ENCODE data around the gene ELAVL2.

Gene ELAVL2

DNA sequence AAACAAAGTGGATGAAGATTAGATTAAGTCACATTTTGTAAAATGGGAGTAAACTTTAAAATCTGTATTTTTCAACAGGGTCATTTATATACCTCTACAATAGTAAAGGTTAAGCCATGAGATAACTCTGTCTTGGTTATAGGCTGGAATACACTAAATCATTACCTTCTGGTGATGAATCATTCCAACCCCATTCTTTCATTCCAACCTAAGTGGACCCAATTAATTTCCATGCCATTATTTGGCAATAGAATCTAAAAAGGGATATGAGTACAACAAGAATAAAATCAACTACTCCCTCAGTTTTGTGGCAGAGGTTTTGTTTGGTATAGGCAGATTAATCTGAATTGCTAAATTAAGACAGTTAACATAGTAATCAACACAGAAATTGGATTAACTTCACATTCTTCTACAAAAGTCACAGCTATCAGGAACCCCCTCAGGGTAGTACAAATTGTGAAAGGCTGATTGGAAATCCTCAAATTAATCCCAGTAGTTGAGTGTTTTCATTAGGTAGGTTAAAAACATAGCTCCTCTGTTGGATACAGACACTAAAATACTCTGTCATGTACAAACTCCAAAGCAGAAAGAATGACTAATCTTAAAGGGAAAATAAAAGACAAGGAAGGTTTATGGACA is 54.2 kb downstream of the ELAVL2 start:
- H3K27me3 ChIP-seq (ENCODE audit: control insufficient read depth in 5 of 5, insufficient read depth in 4 of 5, low read length in 5 of 5) = no peaks in the 10 kb centered on the region
- H3K4me1 ChIP-seq (ENCODE audit: control insufficient read depth in 5 of 5, insufficient read depth in 5 of 5, low read length in 5 of 5) = no peaks in the 10 kb centered on the region
- H3K36me3 ChIP-seq (ENCODE audit: control insufficient read depth in 5 of 5, insufficient read depth in 5 of 5, low read length in 5 of 5) = no peaks in the 10 kb centered on the region
- H3K9me3 ChIP-seq (ENCODE audit: control insufficient read depth in 5 of 5, low read length in 5 of 5) = peaks cover 0 to 6% (median 0%) of the 10 kb centered on the region in 5 donors
- no peak overlapping the region for H3K27ac ChIP-seq (ENCODE audit: low read depth, low read length)
- no peak overlapping the region for H3K9ac ChIP-seq (ENCODE audit: low read length in 5 of 5)
- no peak overlapping the region for H3K4me3 ChIP-seq (ENCODE audit: low read depth in 1 of 5, low read length in 5 of 5)

- Histone ChIP-seq H3K27me3 (ENCODE audit: control insufficient read depth in 5 of 5, insufficient read depth in 4 of 5, low read length in 5 of 5) (no peaks in the 10 kb centered on the region), H3K9ac (ENCODE audit: low read length in 5 of 5) (no peak overlapping the region), H3K9me3 (ENCODE audit: control insufficient read depth in 5 of 5, low read length in 5 of 5) (peaks cover 0 to 6% (median 0%) of the 10 kb centered on the region in 5 donors), H3K4me3 (ENCODE audit: low read depth in 1 of 5, low read length in 5 of 5) (no peak overlapping the region), H3K36me3 (ENCODE audit: control insufficient read depth in 5 of 5, insufficient read depth in 5 of 5, low read length in 5 of 5) (no peaks in the 10 kb centered on the region), H3K4me1 (ENCODE audit: control insufficient read depth in 5 of 5, insufficient read depth in 5 of 5, low read length in 5 of 5) (no peaks in the 10 kb centered on the region), H3K27ac (ENCODE audit: low read depth, low read length) (no peak overlapping the region)
Observed at GRCh38 chr9:23769307-23769935, 56.6 kb downstream of the ELAVL2 start.

DNA sequence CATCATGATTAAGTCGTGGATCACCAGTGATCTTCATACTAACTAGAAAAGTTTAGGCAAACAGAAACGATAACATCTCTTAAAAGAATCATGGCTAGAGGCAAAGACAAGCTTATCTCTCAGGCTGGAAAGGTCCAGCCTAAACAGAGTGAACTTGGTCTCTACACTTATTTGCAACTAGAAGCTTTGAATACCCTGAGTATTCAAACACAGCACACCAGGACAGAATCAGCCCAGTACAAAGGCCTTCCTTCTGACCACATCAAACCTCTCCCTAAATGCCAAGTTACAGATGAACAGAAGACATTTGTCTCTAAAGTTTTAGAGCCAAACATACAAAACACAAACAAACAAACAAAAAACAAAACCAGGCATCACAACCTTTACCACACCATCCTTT is 57.2 kb downstream of the ELAVL2 start:
- H3K4me3 ChIP-seq (ENCODE audit: low read depth in 1 of 5, low read length in 5 of 5) = no peak overlapping the region
- H3K27ac ChIP-seq (ENCODE audit: low read depth, low read length) = no peak overlapping the region
- no peaks in the 10 kb centered on the region for H3K27me3 ChIP-seq (ENCODE audit: control insufficient read depth in 5 of 5, insufficient read depth in 4 of 5, low read length in 5 of 5)
- H3K9me3 ChIP-seq (ENCODE audit: control insufficient read depth in 5 of 5, low read length in 5 of 5) = peaks cover 0 to 6% (median 0%) of the 10 kb centered on the region in 5 donors
- no peaks in the 10 kb centered on the region for H3K4me1 ChIP-seq (ENCODE audit: control insufficient read depth in 5 of 5, insufficient read depth in 5 of 5, low read length in 5 of 5)
- H3K9ac ChIP-seq (ENCODE audit: low read length in 5 of 5) = no peak overlapping the region
- no peaks in the 10 kb centered on the region for H3K36me3 ChIP-seq (ENCODE audit: control insufficient read depth in 5 of 5, insufficient read depth in 5 of 5, low read length in 5 of 5)

GRCh38 chr9:23766613-23767012 is 59.4 kb downstream of the ELAVL2 start:
- no peaks in the 10 kb centered on the region for H3K27me3 ChIP-seq (ENCODE audit: control insufficient read depth in 5 of 5, insufficient read depth in 4 of 5, low read length in 5 of 5)
- no peaks in the 10 kb centered on the region for H3K4me1 ChIP-seq (ENCODE audit: control insufficient read depth in 5 of 5, insufficient read depth in 5 of 5, low read length in 5 of 5)
- no peak overlapping the region for H3K9ac ChIP-seq (ENCODE audit: low read length in 5 of 5)
- H3K36me3 ChIP-seq (ENCODE audit: control insufficient read depth in 5 of 5, insufficient read depth in 5 of 5, low read length in 5 of 5) = no peaks in the 10 kb centered on the region
- H3K4me3 ChIP-seq (ENCODE audit: low read depth in 1 of 5, low read length in 5 of 5) = no peak overlapping the region
- H3K27ac ChIP-seq (ENCODE audit: low read depth, low read length) = no peak overlapping the region
- H3K9me3 ChIP-seq (ENCODE audit: control insufficient read depth in 5 of 5, low read length in 5 of 5) = peaks cover 0 to 6% (median 0%) of the 10 kb centered on the region in 5 donors

DNA sequence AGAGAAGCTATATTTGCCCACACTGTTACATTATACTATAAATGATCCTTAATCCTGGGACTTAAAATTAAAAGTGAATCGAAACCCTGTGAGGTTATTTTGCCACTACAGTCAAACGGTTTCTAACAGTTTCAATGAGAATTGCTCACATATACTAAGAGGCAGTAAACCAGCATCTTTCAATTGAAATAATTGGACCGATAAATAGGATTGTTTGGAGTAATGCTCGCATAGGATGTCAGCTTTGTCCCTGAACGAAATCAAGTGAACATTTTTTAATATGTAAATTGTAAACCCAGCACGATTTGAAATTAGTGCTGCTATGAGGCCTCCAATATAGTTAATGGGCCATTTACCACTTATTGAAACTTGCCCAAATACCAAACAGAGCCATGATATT is 60.5 kb downstream of the ELAVL2 start:
- Histone ChIP-seq H3K36me3 (ENCODE audit: control insufficient read depth in 5 of 5, insufficient read depth in 5 of 5, low read length in 5 of 5) (no peaks in the 10 kb centered on the region), H3K4me3 (ENCODE audit: low read depth in 1 of 5, low read length in 5 of 5) (no peak overlapping the region), H3K9me3 (ENCODE audit: control insufficient read depth in 5 of 5, low read length in 5 of 5) (peaks cover 0 to 5% (median 0%) of the 10 kb centered on the region in 5 donors), H3K9ac (ENCODE audit: low read length in 5 of 5) (no peak overlapping the region), H3K27me3 (ENCODE audit: control insufficient read depth in 5 of 5, insufficient read depth in 4 of 5, low read length in 5 of 5) (no peaks in the 10 kb centered on the region), H3K27ac (ENCODE audit: low read depth, low read length) (no peak overlapping the region), H3K4me1 (ENCODE audit: control insufficient read depth in 5 of 5, insufficient read depth in 5 of 5, low read length in 5 of 5) (no peaks in the 10 kb centered on the region)

DNA sequence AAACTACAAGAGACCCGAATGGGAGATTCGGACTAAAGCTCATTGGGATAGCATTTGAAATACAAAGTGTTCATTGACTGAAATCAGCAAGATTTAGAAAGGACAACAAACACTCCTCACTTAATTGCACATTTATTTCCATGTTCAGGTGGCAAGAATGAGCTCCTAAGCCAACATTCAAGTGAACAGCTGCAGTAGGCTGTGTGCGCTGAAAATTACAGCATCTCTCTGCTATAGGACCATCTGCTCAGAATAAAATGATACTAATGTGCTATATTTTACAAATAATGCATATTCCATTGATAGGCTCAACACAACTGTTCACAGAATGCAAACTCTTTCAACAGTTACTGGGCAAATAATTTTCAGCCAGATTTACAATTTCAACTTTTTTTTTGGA is 61.8 kb downstream of the ELAVL2 start:
- H3K27me3 ChIP-seq (ENCODE audit: control insufficient read depth in 5 of 5, insufficient read depth in 4 of 5, low read length in 5 of 5) = no peaks in the 10 kb centered on the region
- no peak overlapping the region for H3K9ac ChIP-seq (ENCODE audit: low read length in 5 of 5)
- H3K36me3 ChIP-seq (ENCODE audit: control insufficient read depth in 5 of 5, insufficient read depth in 5 of 5, low read length in 5 of 5) = no peaks in the 10 kb centered on the region
- no peaks in the 10 kb centered on the region for H3K4me1 ChIP-seq (ENCODE audit: control insufficient read depth in 5 of 5, insufficient read depth in 5 of 5, low read length in 5 of 5)
- no peak overlapping the region for H3K4me3 ChIP-seq (ENCODE audit: low read depth in 1 of 5, low read length in 5 of 5)
- H3K27ac ChIP-seq (ENCODE audit: low read depth, low read length) = no peak overlapping the region
- H3K9me3 ChIP-seq (ENCODE audit: control insufficient read depth in 5 of 5, low read length in 5 of 5) = no peaks in the 10 kb centered on the region

DNA sequence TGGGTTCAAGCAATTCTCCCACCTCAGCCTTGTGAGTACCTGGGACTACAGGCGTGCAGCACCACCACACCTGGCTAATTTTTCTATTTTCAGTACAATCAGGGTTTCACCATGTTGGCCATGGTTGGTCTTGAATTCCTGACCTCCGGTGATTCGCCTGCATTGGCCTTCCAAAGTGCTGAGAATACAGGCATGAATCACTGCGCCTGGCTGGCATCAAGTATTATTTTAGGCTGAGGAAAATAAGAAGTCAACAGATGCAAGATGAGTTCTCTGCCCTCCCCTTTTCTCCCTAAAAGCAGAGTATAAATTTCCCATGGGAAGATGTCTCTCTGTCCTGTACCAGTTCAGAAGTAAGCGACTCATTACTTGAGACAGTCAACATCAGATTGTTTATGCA is 71.5 kb downstream of the ELAVL2 start:
- H3K36me3 ChIP-seq (ENCODE audit: control insufficient read depth in 5 of 5, insufficient read depth in 5 of 5, low read length in 5 of 5) = no peaks in the 10 kb centered on the region
- H3K4me3 ChIP-seq (ENCODE audit: low read depth in 1 of 5, low read length in 5 of 5) = no peak overlapping the region
- no peak overlapping the region for H3K27ac ChIP-seq (ENCODE audit: low read depth, low read length)
- H3K4me1 ChIP-seq (ENCODE audit: control insufficient read depth in 5 of 5, insufficient read depth in 5 of 5, low read length in 5 of 5) = no peaks in the 10 kb centered on the region
- no peak overlapping the region for H3K9ac ChIP-seq (ENCODE audit: low read length in 5 of 5)
- H3K9me3 ChIP-seq (ENCODE audit: control insufficient read depth in 5 of 5, low read length in 5 of 5) = no peaks in the 10 kb centered on the region
- no peaks in the 10 kb centered on the region for H3K27me3 ChIP-seq (ENCODE audit: control insufficient read depth in 5 of 5, insufficient read depth in 4 of 5, low read length in 5 of 5)

DNA sequence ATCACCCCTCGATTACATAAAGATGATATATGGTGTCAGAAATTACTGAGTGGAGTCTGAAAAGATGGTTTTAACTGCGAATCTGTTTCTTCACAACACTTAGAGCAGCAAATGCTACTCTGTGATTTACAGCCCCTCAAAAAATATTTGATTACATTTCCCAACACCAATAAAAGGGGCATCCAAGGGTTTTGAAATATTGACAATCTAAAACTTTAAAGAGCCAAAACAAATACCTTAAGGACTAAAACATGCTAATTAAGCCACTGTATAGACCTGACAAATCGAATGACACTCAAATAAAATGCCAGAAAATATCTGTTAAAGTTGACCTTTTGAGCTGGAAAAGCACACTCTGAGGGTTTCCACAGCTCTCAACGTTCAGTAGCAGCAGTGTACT is 73.2 kb downstream of the ELAVL2 start:
- Histone ChIP-seq H3K27ac (ENCODE audit: low read depth, low read length) (no peak overlapping the region), H3K36me3 (ENCODE audit: control insufficient read depth in 5 of 5, insufficient read depth in 5 of 5, low read length in 5 of 5) (no peaks in the 10 kb centered on the region), H3K9ac (ENCODE audit: low read length in 5 of 5) (no peak overlapping the region), H3K27me3 (ENCODE audit: control insufficient read depth in 5 of 5, insufficient read depth in 4 of 5, low read length in 5 of 5) (no peaks in the 10 kb centered on the region), H3K9me3 (ENCODE audit: control insufficient read depth in 5 of 5, low read length in 5 of 5) (no peaks in the 10 kb centered on the region), H3K4me3 (ENCODE audit: low read depth in 1 of 5, low read length in 5 of 5) (no peak overlapping the region), H3K4me1 (ENCODE audit: control insufficient read depth in 5 of 5, insufficient read depth in 5 of 5, low read length in 5 of 5) (no peaks in the 10 kb centered on the region)

GRCh38 chr9:23751633-23752032 is 74.4 kb downstream of the ELAVL2 start:
- Histone ChIP-seq H3K4me3 (ENCODE audit: low read depth in 1 of 5, low read length in 5 of 5) (no peak overlapping the region), H3K27me3 (ENCODE audit: control insufficient read depth in 5 of 5, insufficient read depth in 4 of 5, low read length in 5 of 5) (no peaks in the 10 kb centered on the region), H3K27ac (ENCODE audit: low read depth, low read length) (no peak overlapping the region), H3K9me3 (ENCODE audit: control insufficient read depth in 5 of 5, low read length in 5 of 5) (no peaks in the 10 kb centered on the region), H3K9ac (ENCODE audit: low read length in 5 of 5) (no peak overlapping the region), H3K4me1 (ENCODE audit: control insufficient read depth in 5 of 5, insufficient read depth in 5 of 5, low read length in 5 of 5) (no peaks in the 10 kb centered on the region), H3K36me3 (ENCODE audit: control insufficient read depth in 5 of 5, insufficient read depth in 5 of 5, low read length in 5 of 5) (no peaks in the 10 kb centered on the region)

DNA sequence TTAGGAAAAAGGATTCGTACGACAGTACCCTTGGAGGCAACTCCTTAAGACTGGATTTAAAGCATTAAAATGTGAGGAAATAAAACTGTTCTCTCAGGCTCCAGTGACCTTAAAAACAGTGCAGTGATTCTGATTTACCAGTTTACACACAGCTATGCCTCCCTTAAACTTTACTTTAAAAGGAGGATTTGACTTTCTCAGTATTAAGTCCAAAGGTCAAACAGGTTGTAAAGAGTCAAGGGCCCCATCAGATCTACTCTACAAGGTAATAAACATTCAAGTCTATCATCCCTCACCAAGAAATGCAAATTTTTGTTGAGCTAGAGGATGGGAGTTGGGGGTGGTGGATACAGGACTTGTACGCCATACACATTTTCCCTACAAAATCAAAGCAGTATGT is 75.2 kb downstream of the ELAVL2 start:
- Histone ChIP-seq H3K27ac (ENCODE audit: low read depth, low read length) (no peak overlapping the region), H3K9ac (ENCODE audit: low read length in 5 of 5) (no peak overlapping the region), H3K9me3 (ENCODE audit: control insufficient read depth in 5 of 5, low read length in 5 of 5) (no peaks in the 10 kb centered on the region), H3K27me3 (ENCODE audit: control insufficient read depth in 5 of 5, insufficient read depth in 4 of 5, low read length in 5 of 5) (no peaks in the 10 kb centered on the region), H3K4me1 (ENCODE audit: control insufficient read depth in 5 of 5, insufficient read depth in 5 of 5, low read length in 5 of 5) (no peaks in the 10 kb centered on the region), H3K36me3 (ENCODE audit: control insufficient read depth in 5 of 5, insufficient read depth in 5 of 5, low read length in 5 of 5) (no peaks in the 10 kb centered on the region), H3K4me3 (ENCODE audit: low read depth in 1 of 5, low read length in 5 of 5) (no peak overlapping the region)
